Right lobe of liver (tissue), 4 donors: ENCODE data around the gene CASP10.

Source experiments
- POLR2A ChIP-seq: fragments of 450-650 bp; IDR thresholded peaks from one replicate; pipeline ENCODE4 v1.6.1; 2017; ENCODE audit warnings: antibody characterized with exemption, mild to moderate bottlenecking
- TF ChIP-seq, protein P1 (sequence below), 4 donors: fragments of 200-600 bp in 3 of 4; fragments of 450-650 bp in 1 of 4; IDR thresholded peaks; one replicate each; pipeline versions ENCODE4 v1.5.1 to v1.8.0; 2016 to 2022; ENCODE audit warnings: antibody characterized with exemption in 4 of 4, mild to moderate bottlenecking in 2 of 4
- donor health status: DM: no; HTN: no; CAD: no.
- donor health status: DM: no; HTN: no; CAD: no.
- donor health status: DM: no; HTN: yes; CAD: no.

- TF ChIP-seq, protein P1, sequence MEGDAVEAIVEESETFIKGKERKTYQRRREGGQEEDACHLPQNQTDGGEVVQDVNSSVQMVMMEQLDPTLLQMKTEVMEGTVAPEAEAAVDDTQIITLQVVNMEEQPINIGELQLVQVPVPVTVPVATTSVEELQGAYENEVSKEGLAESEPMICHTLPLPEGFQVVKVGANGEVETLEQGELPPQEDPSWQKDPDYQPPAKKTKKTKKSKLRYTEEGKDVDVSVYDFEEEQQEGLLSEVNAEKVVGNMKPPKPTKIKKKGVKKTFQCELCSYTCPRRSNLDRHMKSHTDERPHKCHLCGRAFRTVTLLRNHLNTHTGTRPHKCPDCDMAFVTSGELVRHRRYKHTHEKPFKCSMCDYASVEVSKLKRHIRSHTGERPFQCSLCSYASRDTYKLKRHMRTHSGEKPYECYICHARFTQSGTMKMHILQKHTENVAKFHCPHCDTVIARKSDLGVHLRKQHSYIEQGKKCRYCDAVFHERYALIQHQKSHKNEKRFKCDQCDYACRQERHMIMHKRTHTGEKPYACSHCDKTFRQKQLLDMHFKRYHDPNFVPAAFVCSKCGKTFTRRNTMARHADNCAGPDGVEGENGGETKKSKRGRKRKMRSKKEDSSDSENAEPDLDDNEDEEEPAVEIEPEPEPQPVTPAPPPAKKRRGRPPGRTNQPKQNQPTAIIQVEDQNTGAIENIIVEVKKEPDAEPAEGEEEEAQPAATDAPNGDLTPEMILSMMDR (IDR thresholded peaks at IDR 0.05) = no peak
- no peak for TF ChIP-seq POLR2A
Observed at GRCh38 chr2:201200345-201200744, 17.4 kb downstream of the CASP10 start.
